GM12878 (cell line): ENCODE measurements around the gene P3R3URF. TPM values are rescaled to one million over a fixed set of nuclear protein-coding genes. Genes with fewer than 3 reads are reported as not detected.
A peak's percentile ranks its signal among the peaks of the same experiment; 100 is the strongest.

Experiments
- BHLHE40 ChIP-seq, 2 experiments: fragments of 450-650 bp in 1 of 2; IDR thresholded peaks; 2 replicates each; pipeline ENCODE4 v1.6.1; 2011 to 2017; ENCODE audit warnings: low read depth in 2 of 2, borderline replicate concordance in 1 of 2, improper control_type of control experiment in 1 of 2, low read length in 1 of 2, mild to moderate bottlenecking in 1 of 2
- CBX3 ChIP-seq: fragments of 200-600 bp; sonication (generic); IDR thresholded peaks from 2 replicates; pipeline ENCODE4 v1.6.1; 2016; ENCODE audit warnings: low read depth, borderline replicate concordance
- CREM ChIP-seq: IDR thresholded peaks from 2 replicates; pipeline ENCODE4 v1.6.1; 2014; ENCODE audit warnings: antibody characterized with exemption, low read depth
- EGR1 ChIP-seq, 2 experiments: IDR thresholded peaks; 1 replicate in 1 of 2; 2 replicates in 1 of 2; pipeline ENCODE4 v1.6.1; 2011 to 2012; ENCODE audit warnings: low read depth in 2 of 2, low read length in 2 of 2, borderline replicate concordance in 1 of 2, mild to moderate bottlenecking in 1 of 2, moderate library complexity in 1 of 2
- FOXK2 ChIP-seq: fragments of 450-650 bp; IDR thresholded peaks from 2 replicates; pipeline ENCODE4 v1.6.1; 2017; ENCODE audit warnings: mild to moderate bottlenecking, moderate library complexity
- KAT2A ChIP-seq: conservative IDR thresholded peaks from 2 replicates; pipeline ENCODE4 v1.6.1; 2011; ENCODE audit warnings: low read depth, low read length; ENCODE audit not compliant: control insufficient read depth
- NFYA ChIP-seq: IDR thresholded peaks from 2 replicates; pipeline ENCODE4 v1.6.1; 2011; ENCODE audit warnings: low read depth, mild to moderate bottlenecking, low read length, improper control_type of control experiment, borderline replicate concordance
- SMAD5 ChIP-seq: IDR thresholded peaks from 2 replicates; pipeline ENCODE4 v1.6.1; 2016; ENCODE audit warnings: antibody characterized with exemption, low read depth
- STAT1 ChIP-seq: fragments of 450-650 bp; conservative IDR thresholded peaks from 2 replicates; pipeline ENCODE4 v1.6.1; 2014; ENCODE audit warnings: antibody characterized with exemption, mild to moderate bottlenecking
- TCF3 ChIP-seq: IDR thresholded peaks from 2 replicates; pipeline ENCODE4 v1.6.1; 2012; ENCODE audit warnings: low read depth, mild to moderate bottlenecking, low read length, borderline replicate concordance; ENCODE audit not compliant: insufficient read depth
- ZNF274 ChIP-seq: IDR thresholded peaks from one replicate; pipeline ENCODE4 v1.8.0; 2011; ENCODE audit not compliant: insufficient read length, insufficient read depth
- ZSCAN29 ChIP-seq: fragments of 450-650 bp; IDR thresholded peaks from 2 replicates; pipeline ENCODE4 v1.6.1; 2017; ENCODE audit warnings: mild to moderate bottlenecking, moderate library complexity
- polyA plus RNA-seq, 11 experiments: library from polyadenylated mRNA; depleted of rRNA in 4 of 11; unstranded in 6 of 11; stranded (reverse) in 5 of 11; fragments of >200 nt; fragmentation: Nextera tagmentation in 4 of 11; fragmentation: Illumina TruSeq in 1 of 11; extraction: Ambion mirVana in 4 of 11; extraction: Trizol in 1 of 11; gene quantifications; 1 replicate in 1 of 11; 2 replicates in 10 of 11; pipeline versions ENCODE4 v1.2.1 to v1.2.3, GENCODE V29; 2011 to 2016; ENCODE audit warnings: inconsistent platforms in 2 of 11, missing spikeins in 2 of 11, low read depth in 1 of 11
- total RNA-seq, 4 experiments: library from RNA; depleted of rRNA in 3 of 4; stranded (reverse); fragments of >200 nt in 3 of 4; fragmentation: Illumina TruSeq in 1 of 4; extraction: Trizol in 1 of 4; gene quantifications; 2 replicates each; pipeline versions ENCODE4 v1.2.1 to v1.2.3, GENCODE V29; 2013 to 2021
- TF ChIP-seq, protein P1 (sequence below): fragments of 150-350 bp; IDR thresholded peaks from 2 replicates; pipeline ENCODE4 v1.6.1; 2014; ENCODE audit warnings: mild to moderate bottlenecking, low read depth, low read length
- TF ChIP-seq, protein P2 (sequence below): IDR thresholded peaks from 2 replicates; pipeline ENCODE4 v1.6.1; 2012; ENCODE audit warnings: improper control_type of control experiment, low read depth, low read length; ENCODE audit not compliant: insufficient replicate concordance
- TF ChIP-seq, protein P3 (sequence below): fragments of 450-650 bp; formaldehyde crosslinking; IDR thresholded peaks from 2 replicates; pipeline ENCODE4 v1.4.0; 2020; ENCODE audit warnings: mild to moderate bottlenecking, moderate library complexity
- TF ChIP-seq, protein P4 (sequence below): fragments of 450-650 bp; formaldehyde crosslinking; IDR thresholded peaks from 2 replicates; pipeline ENCODE4 v1.4.0; 2022; ENCODE audit warnings: mild to moderate bottlenecking, moderate library complexity

P3R3URF gene
- total and polyA plus RNA-seq, 10 of the 15 experiments (the other 5 are each of a cell fraction or from before 2014, with no cell fraction given): not detected

DNA sequence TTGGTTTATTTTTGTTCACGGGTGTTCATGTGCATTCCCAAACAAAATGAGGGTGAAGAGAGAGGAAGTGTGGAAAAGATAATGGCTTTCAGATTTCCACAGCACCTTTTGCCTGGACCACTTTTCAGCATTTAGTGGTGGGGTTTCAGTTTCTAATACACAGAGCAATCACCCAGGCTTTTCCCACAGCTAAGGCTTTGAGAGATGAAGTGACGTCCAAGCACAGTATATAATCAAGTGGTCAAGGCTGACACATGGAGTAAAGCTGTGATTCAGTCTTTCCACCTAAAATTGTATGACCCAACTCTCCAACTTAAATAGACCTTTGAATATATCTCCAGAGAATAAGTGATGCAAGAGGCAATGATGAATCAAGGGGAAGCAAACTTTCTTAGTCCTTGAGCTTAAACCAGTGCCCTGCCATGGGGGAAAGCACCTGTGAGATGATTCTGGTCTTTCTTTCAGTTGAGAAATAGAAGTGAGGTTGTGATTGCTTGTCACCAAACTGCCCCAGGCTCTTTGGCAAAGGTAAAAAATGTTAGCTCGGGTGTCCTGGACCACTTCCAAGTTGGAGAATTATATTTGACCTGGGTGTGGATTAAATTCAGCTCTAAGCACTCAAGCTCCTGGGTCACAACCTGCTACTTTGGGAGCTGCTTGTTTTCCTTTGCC, 41.5 kb downstream of the P3R3URF start (continued):
- TF ChIP-seq EGR1 (IDR thresholded peaks at IDR 0.05; ENCODE audit: borderline replicate concordance in 1 of 2, low read depth in 2 of 2, low read length in 2 of 2) (no peak), STAT1 (no peak), KAT2A (no peak), CBX3 (no peak), ZNF274 (no peak), CREM (peak; percentile 41; the same call in 1 of the 2 replicates), ZSCAN29 (no peak), NFYA (no peak), BHLHE40 (IDR thresholded peaks at IDR 0.05; ENCODE audit: borderline replicate concordance in 1 of 2, low read depth in 2 of 2, low read length in 1 of 2) (no peak), TCF3 (no peak), SMAD5 (no peak), FOXK2 (no peak)
- TF ChIP-seq, protein P1, sequence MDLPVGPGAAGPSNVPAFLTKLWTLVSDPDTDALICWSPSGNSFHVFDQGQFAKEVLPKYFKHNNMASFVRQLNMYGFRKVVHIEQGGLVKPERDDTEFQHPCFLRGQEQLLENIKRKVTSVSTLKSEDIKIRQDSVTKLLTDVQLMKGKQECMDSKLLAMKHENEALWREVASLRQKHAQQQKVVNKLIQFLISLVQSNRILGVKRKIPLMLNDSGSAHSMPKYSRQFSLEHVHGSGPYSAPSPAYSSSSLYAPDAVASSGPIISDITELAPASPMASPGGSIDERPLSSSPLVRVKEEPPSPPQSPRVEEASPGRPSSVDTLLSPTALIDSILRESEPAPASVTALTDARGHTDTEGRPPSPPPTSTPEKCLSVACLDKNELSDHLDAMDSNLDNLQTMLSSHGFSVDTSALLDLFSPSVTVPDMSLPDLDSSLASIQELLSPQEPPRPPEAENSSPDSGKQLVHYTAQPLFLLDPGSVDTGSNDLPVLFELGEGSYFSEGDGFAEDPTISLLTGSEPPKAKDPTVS: no peak
- TF ChIP-seq, protein P2, sequence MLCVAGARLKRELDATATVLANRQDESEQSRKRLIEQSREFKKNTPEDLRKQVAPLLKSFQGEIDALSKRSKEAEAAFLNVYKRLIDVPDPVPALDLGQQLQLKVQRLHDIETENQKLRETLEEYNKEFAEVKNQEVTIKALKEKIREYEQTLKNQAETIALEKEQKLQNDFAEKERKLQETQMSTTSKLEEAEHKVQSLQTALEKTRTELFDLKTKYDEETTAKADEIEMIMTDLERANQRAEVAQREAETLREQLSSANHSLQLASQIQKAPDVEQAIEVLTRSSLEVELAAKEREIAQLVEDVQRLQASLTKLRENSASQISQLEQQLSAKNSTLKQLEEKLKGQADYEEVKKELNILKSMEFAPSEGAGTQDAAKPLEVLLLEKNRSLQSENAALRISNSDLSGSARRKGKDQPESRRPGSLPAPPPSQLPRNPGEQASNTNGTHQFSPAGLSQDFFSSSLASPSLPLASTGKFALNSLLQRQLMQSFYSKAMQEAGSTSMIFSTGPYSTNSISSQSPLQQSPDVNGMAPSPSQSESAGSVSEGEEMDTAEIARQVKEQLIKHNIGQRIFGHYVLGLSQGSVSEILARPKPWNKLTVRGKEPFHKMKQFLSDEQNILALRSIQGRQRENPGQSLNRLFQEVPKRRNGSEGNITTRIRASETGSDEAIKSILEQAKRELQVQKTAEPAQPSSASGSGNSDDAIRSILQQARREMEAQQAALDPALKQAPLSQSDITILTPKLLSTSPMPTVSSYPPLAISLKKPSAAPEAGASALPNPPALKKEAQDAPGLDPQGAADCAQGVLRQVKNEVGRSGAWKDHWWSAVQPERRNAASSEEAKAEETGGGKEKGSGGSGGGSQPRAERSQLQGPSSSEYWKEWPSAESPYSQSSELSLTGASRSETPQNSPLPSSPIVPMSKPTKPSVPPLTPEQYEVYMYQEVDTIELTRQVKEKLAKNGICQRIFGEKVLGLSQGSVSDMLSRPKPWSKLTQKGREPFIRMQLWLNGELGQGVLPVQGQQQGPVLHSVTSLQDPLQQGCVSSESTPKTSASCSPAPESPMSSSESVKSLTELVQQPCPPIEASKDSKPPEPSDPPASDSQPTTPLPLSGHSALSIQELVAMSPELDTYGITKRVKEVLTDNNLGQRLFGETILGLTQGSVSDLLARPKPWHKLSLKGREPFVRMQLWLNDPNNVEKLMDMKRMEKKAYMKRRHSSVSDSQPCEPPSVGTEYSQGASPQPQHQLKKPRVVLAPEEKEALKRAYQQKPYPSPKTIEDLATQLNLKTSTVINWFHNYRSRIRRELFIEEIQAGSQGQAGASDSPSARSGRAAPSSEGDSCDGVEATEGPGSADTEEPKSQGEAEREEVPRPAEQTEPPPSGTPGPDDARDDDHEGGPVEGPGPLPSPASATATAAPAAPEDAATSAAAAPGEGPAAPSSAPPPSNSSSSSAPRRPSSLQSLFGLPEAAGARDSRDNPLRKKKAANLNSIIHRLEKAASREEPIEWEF: no peak
- TF ChIP-seq, protein P3, sequence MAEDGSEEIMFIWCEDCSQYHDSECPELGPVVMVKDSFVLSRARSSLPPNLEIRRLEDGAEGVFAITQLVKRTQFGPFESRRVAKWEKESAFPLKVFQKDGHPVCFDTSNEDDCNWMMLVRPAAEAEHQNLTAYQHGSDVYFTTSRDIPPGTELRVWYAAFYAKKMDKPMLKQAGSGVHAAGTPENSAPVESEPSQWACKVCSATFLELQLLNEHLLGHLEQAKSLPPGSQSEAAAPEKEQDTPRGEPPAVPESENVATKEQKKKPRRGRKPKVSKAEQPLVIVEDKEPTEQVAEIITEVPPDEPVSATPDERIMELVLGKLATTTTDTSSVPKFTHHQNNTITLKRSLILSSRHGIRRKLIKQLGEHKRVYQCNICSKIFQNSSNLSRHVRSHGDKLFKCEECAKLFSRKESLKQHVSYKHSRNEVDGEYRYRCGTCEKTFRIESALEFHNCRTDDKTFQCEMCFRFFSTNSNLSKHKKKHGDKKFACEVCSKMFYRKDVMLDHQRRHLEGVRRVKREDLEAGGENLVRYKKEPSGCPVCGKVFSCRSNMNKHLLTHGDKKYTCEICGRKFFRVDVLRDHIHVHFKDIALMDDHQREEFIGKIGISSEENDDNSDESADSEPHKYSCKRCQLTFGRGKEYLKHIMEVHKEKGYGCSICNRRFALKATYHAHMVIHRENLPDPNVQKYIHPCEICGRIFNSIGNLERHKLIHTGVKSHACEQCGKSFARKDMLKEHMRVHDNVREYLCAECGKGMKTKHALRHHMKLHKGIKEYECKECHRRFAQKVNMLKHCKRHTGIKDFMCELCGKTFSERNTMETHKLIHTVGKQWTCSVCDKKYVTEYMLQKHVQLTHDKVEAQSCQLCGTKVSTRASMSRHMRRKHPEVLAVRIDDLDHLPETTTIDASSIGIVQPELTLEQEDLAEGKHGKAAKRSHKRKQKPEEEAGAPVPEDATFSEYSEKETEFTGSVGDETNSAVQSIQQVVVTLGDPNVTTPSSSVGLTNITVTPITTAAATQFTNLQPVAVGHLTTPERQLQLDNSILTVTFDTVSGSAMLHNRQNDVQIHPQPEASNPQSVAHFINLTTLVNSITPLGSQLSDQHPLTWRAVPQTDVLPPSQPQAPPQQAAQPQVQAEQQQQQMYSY (CRISPR knock-in tag): no peak
- TF ChIP-seq, protein P4, sequence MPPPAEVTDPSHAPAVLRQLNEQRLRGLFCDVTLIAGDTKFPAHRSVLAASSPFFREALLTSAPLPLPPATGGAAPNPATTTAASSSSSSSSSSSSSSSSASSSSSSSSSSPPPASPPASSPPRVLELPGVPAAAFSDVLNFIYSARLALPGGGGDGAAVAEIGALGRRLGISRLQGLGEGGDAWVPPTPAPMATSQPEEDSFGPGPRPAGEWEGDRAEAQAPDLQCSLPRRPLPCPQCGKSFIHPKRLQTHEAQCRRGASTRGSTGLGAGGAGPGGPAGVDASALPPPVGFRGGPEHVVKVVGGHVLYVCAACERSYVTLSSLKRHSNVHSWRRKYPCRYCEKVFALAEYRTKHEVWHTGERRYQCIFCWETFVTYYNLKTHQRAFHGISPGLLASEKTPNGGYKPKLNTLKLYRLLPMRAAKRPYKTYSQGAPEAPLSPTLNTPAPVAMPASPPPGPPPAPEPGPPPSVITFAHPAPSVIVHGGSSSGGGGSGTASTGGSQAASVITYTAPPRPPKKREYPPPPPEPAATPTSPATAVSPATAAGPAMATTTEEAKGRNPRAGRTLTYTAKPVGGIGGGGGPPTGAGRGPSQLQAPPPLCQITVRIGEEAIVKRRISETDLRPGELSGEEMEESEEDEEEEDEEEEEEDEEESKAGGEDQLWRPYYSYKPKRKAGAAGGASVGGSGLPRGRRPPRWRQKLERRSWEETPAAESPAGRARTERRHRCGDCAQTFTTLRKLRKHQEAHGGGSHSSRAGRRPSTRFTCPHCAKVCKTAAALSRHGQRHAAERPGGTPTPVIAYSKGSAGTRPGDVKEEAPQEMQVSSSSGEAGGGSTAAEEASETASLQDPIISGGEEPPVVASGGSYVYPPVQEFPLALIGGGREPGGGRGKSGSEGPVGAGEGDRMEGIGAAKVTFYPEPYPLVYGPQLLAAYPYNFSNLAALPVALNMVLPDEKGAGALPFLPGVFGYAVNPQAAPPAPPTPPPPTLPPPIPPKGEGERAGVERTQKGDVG (CRISPR knock-in tag): no peak
